Dendritic cell treated with granulocyte-macrophage colony-stimulating factor and Interleukin-4, amounts not matched to agents 40 ng/mL and 50 ng/mL, for 4 days (primary cell): Measurements from ENCODE around the gene C2orf68.
"Not testable (repeated sequence)": the region's sequence is repeated elsewhere in the genome, so short reads cannot be mapped to it uniquely, and the experiment has no call there.

Source experiments
- H3K27ac Mint-ChIP-seq: one replicate; pipeline ENCODE4 v1.8.0; 2022; ENCODE audit warnings: mild to moderate bottlenecking, mixed read lengths
- H3K27me3 Mint-ChIP-seq: one replicate; pipeline ENCODE4 v1.8.0; 2022; ENCODE audit warnings: mild to moderate bottlenecking, mixed read lengths
- H3K36me3 Mint-ChIP-seq: one replicate; pipeline ENCODE4 v1.8.0; 2022; ENCODE audit warnings: low read depth, mixed read lengths
- H3K4me1 Mint-ChIP-seq: one replicate; pipeline ENCODE4 v1.8.0; 2022; ENCODE audit warnings: low read depth, mixed read lengths
- H3K4me3 Mint-ChIP-seq: one replicate; pipeline ENCODE4 v1.8.0; 2022; ENCODE audit warnings: mild to moderate bottlenecking, moderate library complexity, mixed read lengths
- H3K9me3 Mint-ChIP-seq: one replicate; pipeline ENCODE4 v1.8.0; 2022; ENCODE audit warnings: mixed read lengths
- intact Hi-C: fragments of 100-400 bp; cut with micrococcal nuclease; formaldehyde crosslinking; loops from one replicate; pipeline ENCODE4 v1.15.0; 2022

C2orf68 gene

GRCh38 chr2:85614757-85615156, 2.9 kb upstream of the C2orf68 start:
- H3K27me3 Mint-ChIP-seq, H3K4me3 Mint-ChIP-seq, H3K9me3 Mint-ChIP-seq: not testable (repeated sequence)
- Mint-ChIP-seq H3K36me3 (peaks cover 43% of the 10 kb centered on the region), H3K27ac (peak overlapping the region; percentile 92), H3K4me1 (peaks cover 30% of the 10 kb centered on the region)
- intact Hi-C loops, result loop anchor here (10.0 kb wide), 1 partner anchor 490 kb away; the partner anchor contains the start of genes POLR1A and PTCD3

GRCh38 chr2:85613717-85614515, 2.0 kb upstream of the C2orf68 start:
- H3K27me3 Mint-ChIP-seq, result no peaks in the 10 kb centered on the region
- H3K9me3 Mint-ChIP-seq, result no peaks in the 10 kb centered on the region
- H3K36me3 Mint-ChIP-seq, result peaks cover 45% of the 10 kb centered on the region
- H3K4me3 Mint-ChIP-seq, result no peak overlapping the region
- peaks cover 33% of the 10 kb centered on the region for H3K4me1 Mint-ChIP-seq
- intact Hi-C loops, result loop anchor here (10.0 kb wide), 1 partner anchor 491 kb away; the partner anchor contains the start of genes POLR1A and PTCD3
- no peak overlapping the region for H3K27ac Mint-ChIP-seq

GRCh38 chr2:85611217-85611704, 605 bp downstream of the C2orf68 start:
- Mint-ChIP-seq H3K4me1 (peaks cover 38% of the 10 kb centered on the region), H3K27me3 (no peaks in the 10 kb centered on the region)
- intact Hi-C loops, result loop anchor here (10.0 kb wide), 1 partner anchor 494 kb away; the partner anchor contains the start of genes POLR1A and PTCD3

GRCh38 chr2:85607268-85608215, 4.3 kb downstream of the C2orf68 start:
- peaks cover 63% of the 10 kb centered on the region for H3K36me3 Mint-ChIP-seq
- no peaks in the 10 kb centered on the region for H3K9me3 Mint-ChIP-seq
- no peaks in the 10 kb centered on the region for H3K27me3 Mint-ChIP-seq
- H3K4me3 Mint-ChIP-seq, result no peak overlapping the region
- no peak overlapping the region for H3K27ac Mint-ChIP-seq
- intact Hi-C loops, result no loop called here
- peaks cover 69% of the 10 kb centered on the region for H3K4me1 Mint-ChIP-seq

More at GRCh38 chr2:85611217-85611704, 605 bp downstream of the C2orf68 start:
- no peaks in the 10 kb centered on the region for H3K9me3 Mint-ChIP-seq
- H3K36me3 Mint-ChIP-seq, result peaks cover 53% of the 10 kb centered on the region
- H3K4me3 Mint-ChIP-seq, result peak overlapping the region; percentile 96
- peak overlapping the region; percentile 87 for H3K27ac Mint-ChIP-seq

- Mint-ChIP-seq H3K4me1 (peaks cover 78% of the 10 kb centered on the region), H3K27ac (no peak overlapping the region), H3K9me3 (no peaks in the 10 kb centered on the region), H3K4me3 (no peak overlapping the region), H3K36me3 (peaks cover 69% of the 10 kb centered on the region), H3K27me3 (no peaks in the 10 kb centered on the region)
- intact Hi-C loops, result no loop called here
Observed at GRCh38 chr2:85606116-85606455, 5.8 kb downstream of the C2orf68 start.

- H3K4me1 Mint-ChIP-seq, result peaks cover 83% of the 10 kb centered on the region
- peaks cover 73% of the 10 kb centered on the region for H3K36me3 Mint-ChIP-seq
- no peaks in the 10 kb centered on the region for H3K27me3 Mint-ChIP-seq
- no peaks in the 10 kb centered on the region for H3K9me3 Mint-ChIP-seq
- H3K27ac Mint-ChIP-seq, result no peak overlapping the region
- intact Hi-C loops, result no loop called here
- no peak overlapping the region for H3K4me3 Mint-ChIP-seq
Observed at GRCh38 chr2:85605406-85606115, 6.3 kb downstream of the C2orf68 start.

- H3K4me1 Mint-ChIP-seq, result peaks cover 83% of the 10 kb centered on the region
- H3K27me3 Mint-ChIP-seq, result no peaks in the 10 kb centered on the region
- no peaks in the 10 kb centered on the region for H3K9me3 Mint-ChIP-seq
- H3K4me3 Mint-ChIP-seq, result no peak overlapping the region
- intact Hi-C loops, result no loop called here
- no peak overlapping the region for H3K27ac Mint-ChIP-seq
- H3K36me3 Mint-ChIP-seq, result peaks cover 74% of the 10 kb centered on the region
Observed at GRCh38 chr2:85604568-85605339, 7.1 kb downstream of the C2orf68 start.

GRCh38 chr2:85604133-85604444, 7.8 kb downstream of the C2orf68 start:
- H3K27me3 Mint-ChIP-seq, intact Hi-C loops, H3K9me3 Mint-ChIP-seq: not testable (repeated sequence)
- Mint-ChIP-seq H3K36me3 (peaks cover 74% of the 10 kb centered on the region), H3K4me3 (peak overlapping the region; percentile 91), H3K4me1 (peaks cover 86% of the 10 kb centered on the region), H3K27ac (peak overlapping the region; percentile 90)

GRCh38 chr2:85602476-85603234, 9.2 kb downstream of the C2orf68 start, which contains the start of gene TMEM150A:
TMEM150A (minus strand) TSS chr2:85602698; CDS start chr2:85601948, 750 bp downstream.
- Mint-ChIP-seq H3K4me3 (peak within 1 kb of the TSS; percentile 91), H3K36me3 (peaks cover 74% of the 10 kb centered on the region), H3K27ac (peak within 1 kb of the TSS; percentile 90), H3K4me1 (peaks cover 79% of the 10 kb centered on the region), H3K9me3 (no peaks in the 10 kb centered on the region), H3K27me3 (no peaks in the 10 kb centered on the region)
- intact Hi-C loops, result loop anchor here (1.0 to 2.0 kb wide), 2 partner anchors 14 to 41 kb away; partner anchors contain the start of genes GGCX and USP39

- Mint-ChIP-seq H3K36me3 (peaks cover 74% of the 10 kb centered on the region), H3K4me3 (peak overlapping the region; percentile 87), H3K27me3 (no peaks in the 10 kb centered on the region), H3K9me3 (no peaks in the 10 kb centered on the region), H3K27ac (peak overlapping the region; percentile 90), H3K4me1 (peaks cover 79% of the 10 kb centered on the region)
- intact Hi-C loops, result loop anchor here (1.0 to 2.0 kb wide), 2 partner anchors 15 to 41 kb away; partner anchors contain the start of genes GGCX and USP39
Observed at GRCh38 chr2:85601771-85602475, 9.9 kb downstream of the C2orf68 start.

GRCh38 chr2:85600951-85601770, 10.7 kb downstream of the C2orf68 start:
- Mint-ChIP-seq H3K36me3 (peaks cover 74% of the 10 kb centered on the region), H3K4me1 (peaks cover 82% of the 10 kb centered on the region), H3K9me3 (no peaks in the 10 kb centered on the region), H3K4me3 (peak overlapping the region; percentile 87), H3K27ac (peak overlapping the region; percentile 90), H3K27me3 (no peaks in the 10 kb centered on the region)
- intact Hi-C loops, result no loop called here
